H1 (cell line): Measurements from ENCODE around the gene GET3. TPM values are rescaled to one million over a fixed set of nuclear protein-coding genes. Genes with fewer than 3 reads are reported as not detected.
A peak's percentile ranks its signal among the peaks of the same experiment; 100 is the strongest.

Experiments
- CTCF ChIA-PET: fragments of 300-600 bp; sonication (Branson Sonifier 250); formaldehyde crosslinking; loops from one replicate; lab custom pipeline; 2021; ENCODE audit not compliant: partially characterized antibody; lab: Charles Lee
- POLR2A ChIA-PET: fragments of 300-600 bp; sonication (Branson Sonifier 250); formaldehyde crosslinking; loops from one replicate; lab custom pipeline; 2021; ENCODE audit warnings: inconsistent platforms; ENCODE audit not compliant: partially characterized antibody; lab: Charles Lee
- DNase-seq, 2 experiments: peaks; one replicate each; pipeline versions ENCODE4 v3.0.0 to v3.0.0-alpha.2; 2010 to 2022; ENCODE audit warnings: low spot score in 2 of 2, low read depth in 1 of 2, mixed read lengths in 1 of 2
- FAIRE-seq: peaks from 2 replicates; lab custom pipeline; 2011; peaks lifted over from hg19 to GRCh38; lab: Jason Lieb, UNC
- H2AFZ ChIP-seq: 2 replicates; pipeline ENCODE4 v1.8.1; 2012; ENCODE audit warnings: low read length, inconsistent platforms
- H2AK5ac ChIP-seq: 2 replicates; pipeline ENCODE4 v1.6.1; 2013; ENCODE audit warnings: low read depth, low read length
- H2BK120ac ChIP-seq: replicated peaks from 2 replicates; pipeline ENCODE3; 2013; ENCODE audit warnings: low read depth, low read length, inconsistent platforms
- H2BK12ac ChIP-seq: 2 replicates; pipeline ENCODE4 v1.6.1; 2013; ENCODE audit warnings: low read depth, low read length
- H2BK15ac ChIP-seq: 2 replicates; pipeline ENCODE4 v1.6.1; 2013; ENCODE audit warnings: low read length
- H2BK20ac ChIP-seq: 2 replicates; pipeline ENCODE4 v1.6.1; 2013; ENCODE audit warnings: low read length
- H2BK5ac ChIP-seq: 2 replicates; pipeline ENCODE4 v1.6.1; 2013; ENCODE audit warnings: low read depth, low read length
- H3K14ac ChIP-seq: 2 replicates; pipeline ENCODE4 v1.6.1; 2013; ENCODE audit warnings: inconsistent platforms; ENCODE audit not compliant: insufficient read length
- H3K18ac ChIP-seq: 2 replicates; pipeline ENCODE4 v1.6.1; 2013; ENCODE audit warnings: low read length; ENCODE audit errors: extremely low read depth
- H3K23ac ChIP-seq: 2 replicates; pipeline ENCODE4 v1.6.1; 2013; ENCODE audit warnings: inconsistent platforms; ENCODE audit not compliant: insufficient read length
- H3K23me2 ChIP-seq: 2 replicates; pipeline ENCODE4 v1.6.1; 2013; ENCODE audit warnings: low read depth, low read length
- H3K27ac ChIP-seq: 2 replicates; pipeline ENCODE4 v1.6.1; 2011; ENCODE audit warnings: low read depth, low read length, inconsistent platforms
- H3K27me3 ChIP-seq, 4 experiments: replicated peaks in 1 of 4; 1 replicate in 1 of 4; 2 replicates in 3 of 4; pipeline versions ENCODE4 v1.6.1 to v1.8.1; 2011 to 2013; ENCODE audit warnings: low read length in 3 of 4, mild to moderate bottlenecking in 3 of 4, inconsistent platforms in 2 of 4, mixed read lengths in 2 of 4, moderate library complexity in 1 of 4; ENCODE audit not compliant: control insufficient read depth in 3 of 4, insufficient read depth in 3 of 4; ENCODE audit errors: extremely low read depth in 1 of 4
- H3K36me3 ChIP-seq, 4 experiments: 2 replicates each; pipeline versions ENCODE4 v1.6.1 to v1.8.1; 2011 to 2013; ENCODE audit warnings: mild to moderate bottlenecking in 4 of 4, low read length in 3 of 4, moderate library complexity in 2 of 4, control low read depth in 1 of 4, inconsistent platforms in 1 of 4; ENCODE audit not compliant: insufficient read depth in 4 of 4, control insufficient read depth in 2 of 4
- H3K4ac ChIP-seq: replicated peaks from 2 replicates; pipeline ENCODE3; 2013; ENCODE audit warnings: low read length, low read depth, mixed read lengths, inconsistent platforms; ENCODE audit not compliant: insufficient read length
- H3K4me1 ChIP-seq, 4 experiments: replicated peaks in 1 of 4; 1 replicate in 1 of 4; 2 replicates in 3 of 4; pipeline versions ENCODE4 v1.6.1 to v1.8.1; 2011 to 2013; ENCODE audit warnings: low read length in 3 of 4, inconsistent platforms in 2 of 4, mixed read lengths in 1 of 4; ENCODE audit not compliant: insufficient read depth in 4 of 4, control insufficient read depth in 3 of 4
- H3K4me2 ChIP-seq, 2 experiments: 2 replicates each; pipeline versions ENCODE4 v1.6.1 to v1.8.1; 2011 to 2013; ENCODE audit warnings: low read depth in 2 of 2, low read length in 2 of 2, control low read depth in 1 of 2, inconsistent platforms in 1 of 2, mild to moderate bottlenecking in 1 of 2; ENCODE audit not compliant: insufficient read depth in 1 of 2
- H3K4me3 ChIP-seq, 4 experiments: fragments of 200-600, 300-600 bp in 1 of 4; sonication (generic), shearing (Covaris generic), sonication (Bioruptor Twin) in 1 of 4; 2 replicates each; pipeline versions ENCODE4 v1.5.1 to v1.8.1; 2011 to 2016; ENCODE audit warnings: low read length in 4 of 4, low read depth in 3 of 4, control low read depth in 2 of 4, inconsistent platforms in 2 of 4, mild to moderate bottlenecking in 2 of 4, mixed read lengths in 1 of 4, moderate library complexity in 1 of 4; ENCODE audit not compliant: insufficient read depth in 2 of 4; ENCODE audit errors: extremely low read depth in 1 of 4
- H3K56ac ChIP-seq: replicated peaks from 2 replicates; pipeline ENCODE3; 2013; ENCODE audit warnings: low read depth, mild to moderate bottlenecking, mixed read lengths, low read length, inconsistent platforms; ENCODE audit not compliant: insufficient read length
- H3K79me1 ChIP-seq: 2 replicates; pipeline ENCODE4 v1.6.1; 2013; ENCODE audit warnings: low read depth, low read length, control low read depth
- H3K79me2 ChIP-seq, 2 experiments: 2 replicates each; pipeline versions ENCODE4 v1.6.1 to v1.8.1; 2012 to 2013; ENCODE audit warnings: low read length in 2 of 2, mild to moderate bottlenecking in 2 of 2, inconsistent platforms in 1 of 2; ENCODE audit not compliant: insufficient read depth in 2 of 2, control insufficient read depth in 1 of 2
- H3K9ac ChIP-seq, 4 experiments: replicated peaks in 1 of 4; 1 replicate in 1 of 4; 2 replicates in 3 of 4; pipeline versions ENCODE4 v1.6.1 to v1.8.1; 2011 to 2013; ENCODE audit warnings: low read depth in 3 of 4, low read length in 3 of 4, control low read depth in 2 of 4, mild to moderate bottlenecking in 2 of 4, moderate library complexity in 2 of 4, inconsistent platforms in 1 of 4; ENCODE audit errors: extremely low read depth in 1 of 4
- H3K9me3 ChIP-seq, 2 experiments: 2 replicates each; pipeline versions ENCODE4 v1.6.1 to v1.8.1; 2012 to 2013; ENCODE audit warnings: mild to moderate bottlenecking in 2 of 2, moderate library complexity in 2 of 2, control low read depth in 1 of 2, inconsistent platforms in 1 of 2, low read depth in 1 of 2, low read length in 1 of 2, mixed read lengths in 1 of 2; ENCODE audit not compliant: insufficient read depth in 2 of 2
- H4K20me1 ChIP-seq, 2 experiments: replicated peaks in 1 of 2; 2 replicates each; pipeline versions ENCODE3 to v1.8.1; 2011 to 2013; ENCODE audit warnings: inconsistent platforms in 2 of 2, low read length in 2 of 2, mild to moderate bottlenecking in 1 of 2; ENCODE audit not compliant: insufficient read depth in 2 of 2, control insufficient read depth in 1 of 2
- H4K5ac ChIP-seq: 2 replicates; pipeline ENCODE4 v1.6.1; 2013; ENCODE audit warnings: low read length, low read depth, mixed read lengths, inconsistent platforms; ENCODE audit not compliant: insufficient read length
- H4K8ac ChIP-seq: 2 replicates; pipeline ENCODE4 v1.8.0; 2013; ENCODE audit warnings: mild to moderate bottlenecking, moderate library complexity, low read length, inconsistent platforms; ENCODE audit not compliant: insufficient read depth; ENCODE audit errors: extremely low read depth
- H4K91ac ChIP-seq: replicated peaks from 2 replicates; pipeline ENCODE3; 2013; ENCODE audit warnings: low read length, mixed read lengths, inconsistent platforms; ENCODE audit not compliant: insufficient read length
- BRCA1 ChIP-seq: IDR thresholded peaks from 2 replicates; pipeline ENCODE4 v1.6.1; 2012; ENCODE audit warnings: low read depth, low read length, improper control_type of control experiment
- CHD2 ChIP-seq: IDR thresholded peaks from 2 replicates; pipeline ENCODE4 v1.6.1; 2012; ENCODE audit warnings: low read length, improper control_type of control experiment
- EP300 ChIP-seq, 2 experiments: IDR thresholded peaks; 1 replicate in 1 of 2; 2 replicates in 1 of 2; pipeline ENCODE4 v1.6.1; 2011 to 2012; ENCODE audit warnings: low read depth in 2 of 2, low read length in 2 of 2, mild to moderate bottlenecking in 2 of 2, borderline replicate concordance in 1 of 2, inconsistent platforms in 1 of 2, moderate library complexity in 1 of 2
- JUND ChIP-seq: IDR thresholded peaks from 2 replicates; pipeline ENCODE4 v1.6.1; 2011; ENCODE audit warnings: mild to moderate bottlenecking, improper control_type of control experiment, low read length
- KDM5A ChIP-seq: fragments of 200-600 bp; IDR thresholded peaks from 2 replicates; pipeline ENCODE4 v1.7.1; 2012; ENCODE audit warnings: mild to moderate bottlenecking, low read length, inconsistent platforms, mixed read lengths
- RAD21 ChIP-seq, 2 experiments: IDR thresholded peaks in 1 of 2; conservative IDR thresholded peaks in 1 of 2; 2 replicates each; pipeline ENCODE4 v1.6.1; 2011; ENCODE audit warnings: low read depth in 2 of 2, low read length in 2 of 2, improper control_type of control experiment in 1 of 2, inconsistent platforms in 1 of 2, mild to moderate bottlenecking in 1 of 2, moderate library complexity in 1 of 2
- RFX5 ChIP-seq: IDR thresholded peaks from 2 replicates; pipeline ENCODE4 v1.6.1; 2011; ENCODE audit warnings: low read depth, low read length, improper control_type of control experiment, borderline replicate concordance
- SIX5 ChIP-seq: IDR thresholded peaks from 2 replicates; pipeline ENCODE4 v1.6.1; 2011; ENCODE audit warnings: mild to moderate bottlenecking, low read depth, low read length
- SP1 ChIP-seq: IDR thresholded peaks from 2 replicates; pipeline ENCODE4 v1.6.1; 2011; ENCODE audit warnings: low read depth, low read length
- TAF7 ChIP-seq: optimal IDR thresholded peaks from 2 replicates; pipeline ENCODE3; 2011; ENCODE audit warnings: low read depth, mild to moderate bottlenecking, inconsistent platforms, low read length, moderate library complexity, borderline replicate concordance
- WGBS, 2 experiments: shearing (Covaris generic) in 1 of 2; methylation state at CpG; one replicate each; pipeline versions ENCODE4 v1.1.6 to v1.1.7; 2013 to 2015; ENCODE audit warnings: low lambda C conversion rate in 2 of 2, mixed read lengths in 2 of 2, inconsistent platforms in 1 of 2, low coverage in 1 of 2, missing lambda C conversion rate in 1 of 2; ENCODE audit not compliant: insufficient replicate concordance in 2 of 2, insufficient coverage in 1 of 2, insufficient read length in 1 of 2; ENCODE audit errors: extremely low coverage in 1 of 2, missing lambda C conversion rate in 1 of 2; 5-methylcytosine and 5-hydroxymethylcytosine counted together
- polyA plus RNA-seq, 7 experiments: library from polyadenylated mRNA; depleted of rRNA in 3 of 7; stranded (reverse) in 5 of 7; unstranded in 2 of 7; fragments of >200 nt in 5 of 7; fragments of 200-250 nt in 2 of 7; gene quantifications; 1 replicate in 5 of 7; 2 replicates in 1 of 7; 4 replicates in 1 of 7; pipeline versions ENCODE4 v1.2.1 to v1.2.3, GENCODE V29; 2011 to 2013; ENCODE audit warnings: missing spikeins in 2 of 7, mixed read lengths in 2 of 7
- total RNA-seq: library from RNA; stranded (reverse); fragmentation: NEBNext Ultra II Directional; extraction: Animal tissue kit (Norgen Biotek cat#: 25700); gene quantifications from 2 replicates; pipeline ENCODE4 v1.2.1, GENCODE V29; 2021
- TF ChIP-seq, protein P1 (sequence below), 3 experiments: IDR thresholded peaks; 1 replicate in 2 of 3; 2 replicates in 1 of 3; pipeline versions ENCODE4 v1.5.1 to v1.6.1; 2011; ENCODE audit warnings: low read length in 3 of 3, mild to moderate bottlenecking in 3 of 3, inconsistent platforms in 2 of 3, low read depth in 1 of 3, moderate library complexity in 1 of 3; ENCODE audit not compliant: insufficient read depth in 1 of 3; ENCODE audit errors: control extremely low read depth in 1 of 3

Gene GET3
- total and polyA plus RNA-seq, 2 of the 8 experiments (the other 6 are each of a cell fraction or from before 2014, with no cell fraction given) = 105 to 297 TPM

DNA sequence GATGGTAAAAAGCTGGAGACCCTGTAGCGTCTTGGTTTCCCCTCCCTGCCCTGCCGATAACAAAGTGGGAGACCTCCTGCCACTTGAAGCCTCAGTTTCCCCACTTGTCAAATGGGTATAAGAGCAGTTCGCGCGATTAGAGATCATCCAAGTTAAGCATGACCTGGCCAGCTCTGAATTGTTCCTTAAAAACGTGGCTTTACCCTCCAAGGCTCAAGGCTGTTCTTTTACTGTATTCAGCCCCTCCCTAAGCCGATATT is 14.0 kb upstream of the GET3 start:
- H3K4me1 ChIP-seq = peaks cover 0 to 6% (median 2%) of the 10 kb centered on the region in 4 experiments; a peak in 5 of 7 replicates
- peaks cover 27 to 48% of the 10 kb centered on the region in 2 experiments for H3K79me2 ChIP-seq
- peak overlapping the region; percentile 31 for H4K91ac ChIP-seq
- peaks cover 10% of the 10 kb centered on the region for H3K23me2 ChIP-seq
- H2BK12ac ChIP-seq = no peak overlapping the region; the same call in 1 of the 2 replicates
- H3K4me2 ChIP-seq = peak overlapping the region; percentile 93
- H2BK15ac ChIP-seq = no peak overlapping the region; the same call in 1 of the 2 replicates
- H2BK5ac ChIP-seq = 0 out of 2 replicates have a peak overlapping the region, but pooled peaks have one; percentile 76
- H2BK20ac ChIP-seq = no peak overlapping the region
- H2AFZ ChIP-seq = no peak overlapping the region
- H3K79me1 ChIP-seq = peaks cover 10% of the 10 kb centered on the region; the same call in 1 of the 2 replicates
- FAIRE-seq (no peak), DNase-seq (no peak)
- H2BK120ac ChIP-seq = no peak overlapping the region
- H3K14ac ChIP-seq = no peak overlapping the region
- H3K9me3 ChIP-seq = no peaks in the 10 kb centered on the region
- 0 out of 2 replicates have a peak overlapping the region, but pooled peaks have one; percentile 42 for H2AK5ac ChIP-seq
- H3K18ac ChIP-seq = peak overlapping the region; percentile 75
- peak overlapping the region; percentile 80 to 93 (median 82) for H3K4me3 ChIP-seq
- H4K5ac ChIP-seq = peak overlapping the region; percentile 15
- no peaks in the 10 kb centered on the region for H3K27me3 ChIP-seq
- POLR2A ChIA-PET = interaction anchor here (0.7 to 12.9 kb wide), 27 partner anchors 9 to 432 kb away, joined by 3 to 258 read pairs (median 6); partner anchors contain the start of genes BEST2, DHPS, FBXW9 and GCDH
- H4K8ac ChIP-seq = 0 out of 2 replicates have a peak overlapping the region, but pooled peaks have one; percentile 58
- H3K9ac ChIP-seq = peak overlapping the region; percentile 72 to 97 (median 89)
- peak overlapping the region; percentile 3 for H3K56ac ChIP-seq
- WGBS, 2 experiments = 1% methylated on average over 7 of the region's 7 CpGs; no CpG with 5 or more reads in 1 of the 2 experiments
- H3K23ac ChIP-seq = no peak overlapping the region
- peaks cover 4 to 12% of the 10 kb centered on the region in 2 experiments for H4K20me1 ChIP-seq
- CTCF ChIA-PET = interaction anchor here (0.7 to 3.9 kb wide), 11 partner anchors 11 to 124 kb away, joined by 3 to 20 read pairs (median 5); partner anchors contain the start of gene TRIR
- peaks cover 4 to 13% (median 7%) of the 10 kb centered on the region in 4 experiments; a peak in 6 of 8 replicates for H3K36me3 ChIP-seq
- peak overlapping the region; percentile 87 for H3K27ac ChIP-seq
- peak overlapping the region; percentile 17 for H3K4ac ChIP-seq
- no peak for TF ChIP-seq BRCA1
- TF ChIP-seq JUND = no peak
- TF ChIP-seq, protein P1, sequence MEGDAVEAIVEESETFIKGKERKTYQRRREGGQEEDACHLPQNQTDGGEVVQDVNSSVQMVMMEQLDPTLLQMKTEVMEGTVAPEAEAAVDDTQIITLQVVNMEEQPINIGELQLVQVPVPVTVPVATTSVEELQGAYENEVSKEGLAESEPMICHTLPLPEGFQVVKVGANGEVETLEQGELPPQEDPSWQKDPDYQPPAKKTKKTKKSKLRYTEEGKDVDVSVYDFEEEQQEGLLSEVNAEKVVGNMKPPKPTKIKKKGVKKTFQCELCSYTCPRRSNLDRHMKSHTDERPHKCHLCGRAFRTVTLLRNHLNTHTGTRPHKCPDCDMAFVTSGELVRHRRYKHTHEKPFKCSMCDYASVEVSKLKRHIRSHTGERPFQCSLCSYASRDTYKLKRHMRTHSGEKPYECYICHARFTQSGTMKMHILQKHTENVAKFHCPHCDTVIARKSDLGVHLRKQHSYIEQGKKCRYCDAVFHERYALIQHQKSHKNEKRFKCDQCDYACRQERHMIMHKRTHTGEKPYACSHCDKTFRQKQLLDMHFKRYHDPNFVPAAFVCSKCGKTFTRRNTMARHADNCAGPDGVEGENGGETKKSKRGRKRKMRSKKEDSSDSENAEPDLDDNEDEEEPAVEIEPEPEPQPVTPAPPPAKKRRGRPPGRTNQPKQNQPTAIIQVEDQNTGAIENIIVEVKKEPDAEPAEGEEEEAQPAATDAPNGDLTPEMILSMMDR (IDR thresholded peaks at IDR 0.05; ENCODE audit: control extremely low read depth in 1 of 3, insufficient read depth in 1 of 3, low read depth in 1 of 3, low read length in 3 of 3) = no peak
- TF ChIP-seq RAD21 (IDR thresholded peaks at IDR 0.05 in 1 of 2, conservative IDR thresholded peaks at IDR 0.05 in 1 of 2; ENCODE audit: low read depth in 2 of 2, low read length in 2 of 2) = no peak
- no peak for TF ChIP-seq SIX5
- TF ChIP-seq TAF7 = no peak
- TF ChIP-seq EP300 (IDR thresholded peaks at IDR 0.05; ENCODE audit: borderline replicate concordance in 1 of 2, low read depth in 2 of 2, low read length in 2 of 2) = no peak
- no peak for TF ChIP-seq KDM5A
- no peak for TF ChIP-seq RFX5
- no peak for TF ChIP-seq CHD2
- no peak for TF ChIP-seq SP1
